ENCODE results near the gene MAGOH. TPM values are rescaled to one million over a fixed set of nuclear protein-coding genes. Genes with fewer than 3 reads are reported as not detected.
A peak's percentile ranks its signal among the peaks of the same experiment; 100 is the strongest.

The MAGOH gene
- polyA plus RNA-seq, 1 of the 3 experiments (the other 2 are of a cell fraction): 26.5 TPM

DNA sequence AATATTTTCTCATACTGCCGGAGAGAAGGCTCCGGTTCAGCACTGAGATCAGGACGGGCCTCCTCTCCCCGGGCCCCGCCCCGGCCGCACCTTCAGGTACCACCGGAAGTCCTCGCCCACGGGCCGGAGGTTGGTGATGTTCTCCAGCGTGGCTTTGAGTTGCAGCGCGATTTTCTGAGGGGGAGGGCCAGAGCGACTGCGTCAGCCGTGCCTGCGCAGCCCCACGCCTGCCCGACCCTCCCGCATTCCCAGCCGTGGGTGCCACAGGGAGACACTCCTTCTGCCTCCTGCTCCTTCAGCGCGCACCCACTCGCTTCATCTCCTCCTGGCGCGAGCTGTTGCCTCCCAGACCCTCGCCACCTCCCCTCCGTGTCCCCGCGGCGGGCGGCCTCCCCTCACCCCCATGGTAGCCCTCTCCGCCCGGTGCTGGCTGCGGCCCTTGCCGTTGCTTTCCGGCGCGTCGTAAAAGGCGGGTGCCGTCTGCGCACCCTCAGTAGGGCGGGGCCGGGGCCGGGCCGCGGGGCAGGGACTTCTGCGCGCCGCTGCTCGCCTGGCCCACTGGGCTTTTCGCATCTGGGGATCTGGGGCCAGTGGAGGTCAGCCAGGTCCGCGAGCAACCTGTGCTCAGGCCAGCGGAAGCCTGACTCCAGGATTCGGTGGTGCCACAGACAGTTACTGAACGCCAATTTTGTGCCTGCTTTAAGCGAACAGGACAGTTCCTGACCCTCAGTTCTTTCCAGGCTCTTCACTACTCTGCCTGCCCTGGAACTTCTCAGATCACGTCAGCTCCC lies 18.0 kb downstream of the MAGOH start, which contains the start of gene CZIB:
Gene CZIB, minus strand, starts transcription at position 464 of the 791 bp plus-strand sequence. Its CDS starts 59 bp downstream, at position 405.
- peak within 1 kb of the TSS; percentile 84 for H3K9ac ChIP-seq
- ChIA-PET POLR2A (interaction anchor here (1.0 to 1.5 kb wide), 3 partner anchors 9 to 38 kb away, joined by 3 read pairs; partner anchors contain the start of gene MAGOH), CTCF (interaction anchor here (0.7 to 1.4 kb wide), 3 partner anchors 16 to 58 kb away, joined by 3 read pairs; partner anchors contain the start of gene MAGOH)
- 4% methylated on average over 15 of the region's 61 CpGs for WGBS (ENCODE audit: low lambda C conversion rate)
- peak within 1 kb of the TSS; percentile 87 to 94 for H3K27ac ChIP-seq (ENCODE audit: low read depth in 2 of 2, low read length in 1 of 2)
- no peaks in the 10 kb centered on the region for H3K27me3 ChIP-seq (ENCODE audit: insufficient read depth)
- H4K20me1 ChIP-seq (ENCODE audit: insufficient read depth): no peaks in the 10 kb centered on the region
- H3K36me3 ChIP-seq (replicated peaks in 1 of 2; ENCODE audit: control insufficient read depth in 1 of 2, insufficient read depth in 2 of 2, low read length in 1 of 2): peaks cover 13 to 31% of the 10 kb centered on the region in 2 experiments
- no peaks in the 10 kb centered on the region for H3K9me2 ChIP-seq
- H3K9me3 ChIP-seq: no peaks in the 10 kb centered on the region
- peak within 1 kb of the TSS; percentile 89 for H3K4me2 ChIP-seq
- H3F3A ChIP-seq (replicated peaks; ENCODE audit: insufficient read depth): no peaks in the 10 kb centered on the region
- H3K4me1 ChIP-seq (ENCODE audit: control insufficient read depth in 1 of 2, insufficient read depth in 2 of 2, low read depth in 1 of 2, low read length in 1 of 2): peaks cover 16% of the 10 kb centered on the region in 2 experiments; a peak in 2 of 4 replicates
- H3K79me2 ChIP-seq (ENCODE audit: insufficient read depth): peaks cover 17% of the 10 kb centered on the region; the same call in 1 of the 2 replicates
- H2AFZ ChIP-seq (ENCODE audit: low read depth): peak within 1 kb of the TSS; percentile 77
- peak; percentile 97 for DNase-seq
- H3K4me3 ChIP-seq (ENCODE audit: low read depth in 2 of 2, low read length in 1 of 2): peak within 1 kb of the TSS; percentile 63 to 77
- peak; percentile 71 for TF ChIP-seq CHD2 (IDR thresholded peaks at IDR 0.05; ENCODE audit: low read length, partially characterized antibody)
- no peak for TF ChIP-seq RAD21 (IDR thresholded peaks at IDR 0.05; ENCODE audit: low read length)
- TF ChIP-seq, protein P1, sequence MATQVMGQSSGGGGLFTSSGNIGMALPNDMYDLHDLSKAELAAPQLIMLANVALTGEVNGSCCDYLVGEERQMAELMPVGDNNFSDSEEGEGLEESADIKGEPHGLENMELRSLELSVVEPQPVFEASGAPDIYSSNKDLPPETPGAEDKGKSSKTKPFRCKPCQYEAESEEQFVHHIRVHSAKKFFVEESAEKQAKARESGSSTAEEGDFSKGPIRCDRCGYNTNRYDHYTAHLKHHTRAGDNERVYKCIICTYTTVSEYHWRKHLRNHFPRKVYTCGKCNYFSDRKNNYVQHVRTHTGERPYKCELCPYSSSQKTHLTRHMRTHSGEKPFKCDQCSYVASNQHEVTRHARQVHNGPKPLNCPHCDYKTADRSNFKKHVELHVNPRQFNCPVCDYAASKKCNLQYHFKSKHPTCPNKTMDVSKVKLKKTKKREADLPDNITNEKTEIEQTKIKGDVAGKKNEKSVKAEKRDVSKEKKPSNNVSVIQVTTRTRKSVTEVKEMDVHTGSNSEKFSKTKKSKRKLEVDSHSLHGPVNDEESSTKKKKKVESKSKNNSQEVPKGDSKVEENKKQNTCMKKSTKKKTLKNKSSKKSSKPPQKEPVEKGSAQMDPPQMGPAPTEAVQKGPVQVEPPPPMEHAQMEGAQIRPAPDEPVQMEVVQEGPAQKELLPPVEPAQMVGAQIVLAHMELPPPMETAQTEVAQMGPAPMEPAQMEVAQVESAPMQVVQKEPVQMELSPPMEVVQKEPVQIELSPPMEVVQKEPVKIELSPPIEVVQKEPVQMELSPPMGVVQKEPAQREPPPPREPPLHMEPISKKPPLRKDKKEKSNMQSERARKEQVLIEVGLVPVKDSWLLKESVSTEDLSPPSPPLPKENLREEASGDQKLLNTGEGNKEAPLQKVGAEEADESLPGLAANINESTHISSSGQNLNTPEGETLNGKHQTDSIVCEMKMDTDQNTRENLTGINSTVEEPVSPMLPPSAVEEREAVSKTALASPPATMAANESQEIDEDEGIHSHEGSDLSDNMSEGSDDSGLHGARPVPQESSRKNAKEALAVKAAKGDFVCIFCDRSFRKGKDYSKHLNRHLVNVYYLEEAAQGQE (IDR thresholded peaks at IDR 0.05; ENCODE audit: low read depth, low read length): peak; percentile 29; the same call in 1 of the 2 replicates
- no peak; the same call in 1 of the 2 replicates for TF ChIP-seq JUND (IDR thresholded peaks at IDR 0.05)
- peak; percentile 54 for TF ChIP-seq TAF1 (IDR thresholded peaks at IDR 0.05; ENCODE audit: borderline replicate concordance, low read depth, low read length)
- no peak for TF ChIP-seq FOXM1 (IDR thresholded peaks at IDR 0.05; ENCODE audit: low read depth)
- TF ChIP-seq YY1 (IDR thresholded peaks at IDR 0.05; ENCODE audit: low read depth): peak; percentile 60; the same call in 1 of the 2 replicates
- no peak for TF ChIP-seq ELF1 (IDR thresholded peaks at IDR 0.05)
- TF ChIP-seq SIN3A (IDR thresholded peaks at IDR 0.05; ENCODE audit: borderline replicate concordance, low read depth, low read length): peak; percentile 82; the same call in 1 of the 2 replicates
- TF ChIP-seq, protein P2, sequence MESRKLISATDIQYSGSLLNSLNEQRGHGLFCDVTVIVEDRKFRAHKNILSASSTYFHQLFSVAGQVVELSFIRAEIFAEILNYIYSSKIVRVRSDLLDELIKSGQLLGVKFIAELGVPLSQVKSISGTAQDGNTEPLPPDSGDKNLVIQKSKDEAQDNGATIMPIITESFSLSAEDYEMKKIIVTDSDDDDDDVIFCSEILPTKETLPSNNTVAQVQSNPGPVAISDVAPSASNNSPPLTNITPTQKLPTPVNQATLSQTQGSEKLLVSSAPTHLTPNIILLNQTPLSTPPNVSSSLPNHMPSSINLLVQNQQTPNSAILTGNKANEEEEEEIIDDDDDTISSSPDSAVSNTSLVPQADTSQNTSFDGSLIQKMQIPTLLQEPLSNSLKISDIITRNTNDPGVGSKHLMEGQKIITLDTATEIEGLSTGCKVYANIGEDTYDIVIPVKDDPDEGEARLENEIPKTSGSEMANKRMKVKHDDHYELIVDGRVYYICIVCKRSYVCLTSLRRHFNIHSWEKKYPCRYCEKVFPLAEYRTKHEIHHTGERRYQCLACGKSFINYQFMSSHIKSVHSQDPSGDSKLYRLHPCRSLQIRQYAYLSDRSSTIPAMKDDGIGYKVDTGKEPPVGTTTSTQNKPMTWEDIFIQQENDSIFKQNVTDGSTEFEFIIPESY (IDR thresholded peaks at IDR 0.05; ENCODE audit: borderline replicate concordance, low read depth): 0 out of 2 replicates have a peak, but pooled peaks have one; percentile 45
- no peak for TF ChIP-seq SMC3 (IDR thresholded peaks at IDR 0.05; ENCODE audit: low read depth, low read length)
- no peak for TF ChIP-seq TCF12 (IDR thresholded peaks at IDR 0.05)
- peak; percentile 72 for TF ChIP-seq NRF1 (IDR thresholded peaks at IDR 0.05; ENCODE audit: low read depth, low read length)
- TF ChIP-seq, protein P3, sequence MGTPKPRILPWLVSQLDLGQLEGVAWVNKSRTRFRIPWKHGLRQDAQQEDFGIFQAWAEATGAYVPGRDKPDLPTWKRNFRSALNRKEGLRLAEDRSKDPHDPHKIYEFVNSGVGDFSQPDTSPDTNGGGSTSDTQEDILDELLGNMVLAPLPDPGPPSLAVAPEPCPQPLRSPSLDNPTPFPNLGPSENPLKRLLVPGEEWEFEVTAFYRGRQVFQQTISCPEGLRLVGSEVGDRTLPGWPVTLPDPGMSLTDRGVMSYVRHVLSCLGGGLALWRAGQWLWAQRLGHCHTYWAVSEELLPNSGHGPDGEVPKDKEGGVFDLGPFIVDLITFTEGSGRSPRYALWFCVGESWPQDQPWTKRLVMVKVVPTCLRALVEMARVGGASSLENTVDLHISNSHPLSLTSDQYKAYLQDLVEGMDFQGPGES (IDR thresholded peaks at IDR 0.05; ENCODE audit: low read depth, low read length): no peak
- TF ChIP-seq, protein P4, sequence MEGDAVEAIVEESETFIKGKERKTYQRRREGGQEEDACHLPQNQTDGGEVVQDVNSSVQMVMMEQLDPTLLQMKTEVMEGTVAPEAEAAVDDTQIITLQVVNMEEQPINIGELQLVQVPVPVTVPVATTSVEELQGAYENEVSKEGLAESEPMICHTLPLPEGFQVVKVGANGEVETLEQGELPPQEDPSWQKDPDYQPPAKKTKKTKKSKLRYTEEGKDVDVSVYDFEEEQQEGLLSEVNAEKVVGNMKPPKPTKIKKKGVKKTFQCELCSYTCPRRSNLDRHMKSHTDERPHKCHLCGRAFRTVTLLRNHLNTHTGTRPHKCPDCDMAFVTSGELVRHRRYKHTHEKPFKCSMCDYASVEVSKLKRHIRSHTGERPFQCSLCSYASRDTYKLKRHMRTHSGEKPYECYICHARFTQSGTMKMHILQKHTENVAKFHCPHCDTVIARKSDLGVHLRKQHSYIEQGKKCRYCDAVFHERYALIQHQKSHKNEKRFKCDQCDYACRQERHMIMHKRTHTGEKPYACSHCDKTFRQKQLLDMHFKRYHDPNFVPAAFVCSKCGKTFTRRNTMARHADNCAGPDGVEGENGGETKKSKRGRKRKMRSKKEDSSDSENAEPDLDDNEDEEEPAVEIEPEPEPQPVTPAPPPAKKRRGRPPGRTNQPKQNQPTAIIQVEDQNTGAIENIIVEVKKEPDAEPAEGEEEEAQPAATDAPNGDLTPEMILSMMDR (IDR thresholded peaks at IDR 0.05): no peak
- TF ChIP-seq, protein P5, sequence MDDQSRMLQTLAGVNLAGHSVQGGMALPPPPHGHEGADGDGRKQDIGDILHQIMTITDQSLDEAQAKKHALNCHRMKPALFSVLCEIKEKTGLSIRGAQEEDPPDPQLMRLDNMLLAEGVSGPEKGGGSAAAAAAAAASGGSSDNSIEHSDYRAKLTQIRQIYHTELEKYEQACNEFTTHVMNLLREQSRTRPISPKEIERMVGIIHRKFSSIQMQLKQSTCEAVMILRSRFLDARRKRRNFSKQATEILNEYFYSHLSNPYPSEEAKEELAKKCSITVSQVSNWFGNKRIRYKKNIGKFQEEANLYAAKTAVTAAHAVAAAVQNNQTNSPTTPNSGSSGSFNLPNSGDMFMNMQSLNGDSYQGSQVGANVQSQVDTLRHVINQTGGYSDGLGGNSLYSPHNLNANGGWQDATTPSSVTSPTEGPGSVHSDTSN (IDR thresholded peaks at IDR 0.05): no peak; the same call in 1 of the 2 replicates
- TF ChIP-seq NFIC (IDR thresholded peaks at IDR 0.05; ENCODE audit: borderline replicate concordance): no peak; the same call in 1 of the 2 replicates
- no peak for TF ChIP-seq GATA2 (CRISPR knock-in tag; IDR thresholded peaks at IDR 0.05)
- peak; percentile 79 for TF ChIP-seq GABPA (IDR thresholded peaks at IDR 0.05; ENCODE audit: low read depth)
- TF ChIP-seq TEAD4 (IDR thresholded peaks at IDR 0.05; ENCODE audit: borderline replicate concordance, insufficient read depth): no peak
- TF ChIP-seq EP300 (IDR thresholded peaks at IDR 0.05; ENCODE audit: borderline replicate concordance in 1 of 2, low read depth in 1 of 2, low read length in 1 of 2): peak in 1 of 2 experiments; percentile 26; a peak in 1 of 4 replicates
- peak; percentile 92 for TF ChIP-seq MXI1 (IDR thresholded peaks at IDR 0.05; ENCODE audit: low read depth, low read length)
- no peak for TF ChIP-seq FOSL2 (IDR thresholded peaks at IDR 0.05; ENCODE audit: borderline replicate concordance, low read depth)
